Thoracic aorta (tissue), 2 donors: ENCODE measurements around the gene PTPRG. TPM values are rescaled to one million over a fixed set of nuclear protein-coding genes. Genes with fewer than 3 reads are reported as not detected.

Source experiments
- ATAC-seq: fragments of 150-250 bp; one replicate; pipeline ENCODE4 v1.8.0; 2017; ENCODE audit warnings: low read depth; ENCODE audit not compliant: insufficient number of reproducible peaks, low FRiP score
- DNase-seq: peaks from one replicate; pipeline ENCODE4 v3.0.0-alpha.2; 2020; ENCODE audit warnings: low spot score
- H3K27ac ChIP-seq, 2 donors: fragments of 200-600 bp; sonication (generic); 1 replicate in 1 of 2; 2 replicates in 1 of 2; pipeline ENCODE4 v1.5.1; 2016; ENCODE audit warnings: mild to moderate bottlenecking in 2 of 2, moderate library complexity in 2 of 2
- H3K27me3 ChIP-seq: fragments of 200-600 bp; sonication (generic); replicated peaks from 2 replicates; pipeline ENCODE4 v1.6.0; 2016; ENCODE audit warnings: mild to moderate bottlenecking; ENCODE audit not compliant: insufficient read depth
- H3K36me3 ChIP-seq: fragments of 200-600 bp; sonication (generic); one replicate; pipeline ENCODE4 v1.5.1; 2016
- H3K4me1 ChIP-seq, 2 donors: fragments of 200-600 bp; sonication (generic); 1 replicate in 1 of 2; 2 replicates in 1 of 2; pipeline versions ENCODE4 v1.5.1 to v1.6.0; 2016; ENCODE audit warnings: low read depth in 2 of 2, mild to moderate bottlenecking in 1 of 2; ENCODE audit not compliant: control insufficient read depth in 1 of 2
- H3K4me3 ChIP-seq: fragments of 200-600 bp; sonication (generic); 2 replicates; pipeline ENCODE4 v1.5.1; 2016; ENCODE audit warnings: mild to moderate bottlenecking
- H3K9me3 ChIP-seq: fragments of 200-600 bp; sonication (generic); 2 replicates; pipeline ENCODE4 v1.5.1; 2016
- total RNA-seq, 2 donors: library from RNA; depleted of rRNA; stranded (reverse); fragments of >200 nt; gene quantifications; one replicate each; pipeline versions ENCODE4 v1.1.0 to v1.2.3, GENCODE V29; 2016
- TF ChIP-seq, protein P1 (sequence below): fragments of 200-600 bp; sonication (generic); IDR thresholded peaks from one replicate; pipeline ENCODE4 v1.5.1; 2019; ENCODE audit warnings: antibody characterized with exemption

The PTPRG gene
- total RNA-seq, 2 donors from 2014 or later: 154 to 208 TPM

DNA sequence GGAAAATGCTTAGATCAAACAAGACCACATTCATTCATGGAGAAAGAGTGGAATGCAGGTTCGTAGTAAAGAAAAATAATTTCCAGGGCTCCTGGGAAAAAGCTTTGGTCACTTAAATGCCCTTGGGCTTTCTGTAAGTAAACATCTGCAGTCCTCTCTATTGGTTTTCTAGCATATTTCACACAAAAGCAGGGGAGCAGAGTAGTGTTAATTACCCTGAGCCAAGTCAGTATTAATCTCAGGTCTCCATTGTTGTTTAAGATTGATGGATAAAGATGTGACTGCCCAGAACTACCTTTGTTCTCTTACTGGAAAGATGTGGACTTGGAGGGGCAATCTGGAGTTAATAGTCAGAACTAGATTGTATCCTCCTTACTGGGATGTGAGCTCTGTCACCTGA lies 242.6 kb downstream of the PTPRG start:
- Histone ChIP-seq H3K36me3 (no peaks in the 10 kb centered on the region), H3K27ac (no peak overlapping the region), H3K4me3 (no peak overlapping the region), H3K4me1 (peaks cover 34 to 77% of the 10 kb centered on the region in 2 donors), H3K27me3 (no peaks in the 10 kb centered on the region), H3K9me3 (no peaks in the 10 kb centered on the region)
- ATAC-seq (no peak), DNase-seq (no peak)
- TF ChIP-seq, protein P1, sequence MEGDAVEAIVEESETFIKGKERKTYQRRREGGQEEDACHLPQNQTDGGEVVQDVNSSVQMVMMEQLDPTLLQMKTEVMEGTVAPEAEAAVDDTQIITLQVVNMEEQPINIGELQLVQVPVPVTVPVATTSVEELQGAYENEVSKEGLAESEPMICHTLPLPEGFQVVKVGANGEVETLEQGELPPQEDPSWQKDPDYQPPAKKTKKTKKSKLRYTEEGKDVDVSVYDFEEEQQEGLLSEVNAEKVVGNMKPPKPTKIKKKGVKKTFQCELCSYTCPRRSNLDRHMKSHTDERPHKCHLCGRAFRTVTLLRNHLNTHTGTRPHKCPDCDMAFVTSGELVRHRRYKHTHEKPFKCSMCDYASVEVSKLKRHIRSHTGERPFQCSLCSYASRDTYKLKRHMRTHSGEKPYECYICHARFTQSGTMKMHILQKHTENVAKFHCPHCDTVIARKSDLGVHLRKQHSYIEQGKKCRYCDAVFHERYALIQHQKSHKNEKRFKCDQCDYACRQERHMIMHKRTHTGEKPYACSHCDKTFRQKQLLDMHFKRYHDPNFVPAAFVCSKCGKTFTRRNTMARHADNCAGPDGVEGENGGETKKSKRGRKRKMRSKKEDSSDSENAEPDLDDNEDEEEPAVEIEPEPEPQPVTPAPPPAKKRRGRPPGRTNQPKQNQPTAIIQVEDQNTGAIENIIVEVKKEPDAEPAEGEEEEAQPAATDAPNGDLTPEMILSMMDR: no peak

DNA sequence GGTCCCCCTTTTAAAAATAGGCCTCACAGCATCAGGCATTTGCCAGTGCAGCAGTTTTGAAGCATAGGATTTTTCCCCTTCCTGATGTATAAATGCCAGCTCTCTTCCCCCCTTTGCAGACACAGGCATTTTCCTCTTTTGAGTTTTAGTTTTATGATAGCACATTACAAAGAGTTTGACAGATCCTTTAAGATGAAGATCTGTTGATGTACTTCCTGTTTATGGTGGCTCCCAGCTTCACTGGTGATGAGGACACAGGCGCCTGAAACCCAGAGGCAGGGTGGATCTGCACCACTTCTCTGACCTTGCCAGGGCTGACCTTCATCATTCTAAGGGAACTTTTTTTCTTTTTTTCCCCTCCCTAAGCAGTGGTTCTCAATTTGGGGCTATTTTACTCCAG lies 243.4 kb downstream of the PTPRG start:
- Histone ChIP-seq H3K9me3 (no peaks in the 10 kb centered on the region), H3K4me1 (peaks cover 40 to 79% of the 10 kb centered on the region in 2 donors), H3K27ac (peak overlapping the region in 1 of 2 donors; percentile 29), H3K4me3 (no peak overlapping the region), H3K36me3 (no peaks in the 10 kb centered on the region), H3K27me3 (no peaks in the 10 kb centered on the region)
- TF ChIP-seq, protein P1: no peak
- ATAC-seq: no peak
- DNase-seq: no peak

DNA sequence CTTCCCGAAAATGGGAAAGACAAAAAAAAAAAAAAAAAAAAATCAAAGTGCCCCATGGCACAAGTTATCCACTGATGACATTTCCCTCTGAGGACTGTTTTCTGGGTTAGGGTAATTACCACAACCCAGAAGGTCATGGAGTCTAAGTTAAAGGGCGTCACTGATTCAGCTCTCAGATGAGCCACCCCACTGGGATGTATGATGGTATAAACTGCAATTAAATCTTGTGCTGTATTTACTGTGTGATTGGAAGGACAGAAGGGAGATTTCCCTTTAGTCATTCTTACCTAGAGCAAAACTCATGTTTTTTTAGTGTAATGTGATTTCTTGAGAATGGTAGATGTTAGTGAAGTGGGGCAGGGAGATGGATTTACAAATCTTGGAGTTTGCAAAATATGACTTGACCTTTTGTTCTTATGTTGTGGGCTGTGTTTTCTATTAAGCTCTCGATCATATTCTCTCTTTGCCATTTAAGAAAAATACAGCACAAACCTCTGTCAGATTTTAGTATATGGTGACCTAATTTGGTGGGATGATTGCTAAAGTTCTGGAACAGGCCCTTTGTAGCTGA lies 244.2 kb downstream of the PTPRG start:
- no peaks in the 10 kb centered on the region for H3K9me3 ChIP-seq
- TF ChIP-seq, protein P1: no peak
- H3K27me3 ChIP-seq: no peaks in the 10 kb centered on the region
- no peak for DNase-seq
- no peak for ATAC-seq
- no peak overlapping the region for H3K4me3 ChIP-seq
- H3K36me3 ChIP-seq: no peaks in the 10 kb centered on the region
- H3K4me1 ChIP-seq: peaks cover 45 to 80% of the 10 kb centered on the region in 2 donors
- H3K27ac ChIP-seq: peak overlapping the region; percentile 21 to 37

DNA sequence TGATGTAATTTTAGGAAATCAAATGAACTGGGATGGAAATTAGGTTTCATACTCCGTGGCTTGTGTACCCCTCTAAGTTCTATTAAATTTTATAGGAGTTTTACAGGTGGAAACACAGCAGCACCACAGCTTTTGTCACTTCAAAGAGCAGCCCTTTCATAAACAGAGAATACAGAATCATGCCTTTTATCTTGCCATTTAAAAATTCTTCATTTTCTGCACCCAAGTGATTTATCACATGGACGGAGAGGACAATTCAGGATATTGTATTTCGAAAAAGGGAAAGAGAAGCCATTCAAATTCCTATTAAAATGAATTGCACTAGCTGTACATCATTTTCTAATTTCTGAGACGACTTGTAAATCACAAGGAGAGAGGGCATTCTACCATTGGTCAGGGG lies 245.4 kb downstream of the PTPRG start:
- Histone ChIP-seq H3K4me3 (no peak overlapping the region), H3K4me1 (peaks cover 57 to 92% of the 10 kb centered on the region in 2 donors), H3K27ac (peak overlapping the region; percentile 21 to 37), H3K27me3 (no peaks in the 10 kb centered on the region), H3K36me3 (no peaks in the 10 kb centered on the region), H3K9me3 (no peaks in the 10 kb centered on the region)
- ATAC-seq (no peak), DNase-seq (no peak)
- TF ChIP-seq, protein P1: no peak

DNA sequence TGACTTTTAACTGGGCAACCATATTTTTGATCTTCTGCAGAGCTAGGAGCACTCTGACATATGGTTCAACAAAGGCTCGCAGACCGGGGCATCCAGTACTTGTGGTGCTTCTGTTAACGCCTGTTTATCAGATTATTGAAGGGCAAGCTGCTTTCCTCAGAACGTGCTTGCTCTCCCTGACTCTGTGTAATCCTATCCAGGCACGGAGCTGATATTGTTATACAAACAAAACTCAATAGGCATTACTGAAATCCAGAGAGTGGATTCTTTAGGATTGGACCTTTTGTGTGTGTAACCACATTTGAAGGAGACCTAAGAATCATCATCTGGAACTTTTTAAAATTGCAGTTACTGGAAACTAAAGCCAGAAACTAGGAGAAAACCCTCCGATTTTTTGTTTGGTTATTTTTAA lies 246.5 kb downstream of the PTPRG start:
- H3K36me3 ChIP-seq: no peaks in the 10 kb centered on the region
- H3K4me1 ChIP-seq: peaks cover 58 to 93% of the 10 kb centered on the region in 2 donors
- no peak for DNase-seq
- no peak for ATAC-seq
- no peaks in the 10 kb centered on the region for H3K9me3 ChIP-seq
- no peak overlapping the region for H3K4me3 ChIP-seq
- peak overlapping the region; percentile 8 to 16 for H3K27ac ChIP-seq
- TF ChIP-seq, protein P1: no peak
- no peaks in the 10 kb centered on the region for H3K27me3 ChIP-seq
